ENCODE results near the gene SLN. TPM values are rescaled to one million over a fixed set of nuclear protein-coding genes. Genes with fewer than 3 reads are reported as not detected.

Gene SLN
- total RNA-seq, 4 donors from 2014 or later: 0.96 TPM; not detected in 3

DNA sequence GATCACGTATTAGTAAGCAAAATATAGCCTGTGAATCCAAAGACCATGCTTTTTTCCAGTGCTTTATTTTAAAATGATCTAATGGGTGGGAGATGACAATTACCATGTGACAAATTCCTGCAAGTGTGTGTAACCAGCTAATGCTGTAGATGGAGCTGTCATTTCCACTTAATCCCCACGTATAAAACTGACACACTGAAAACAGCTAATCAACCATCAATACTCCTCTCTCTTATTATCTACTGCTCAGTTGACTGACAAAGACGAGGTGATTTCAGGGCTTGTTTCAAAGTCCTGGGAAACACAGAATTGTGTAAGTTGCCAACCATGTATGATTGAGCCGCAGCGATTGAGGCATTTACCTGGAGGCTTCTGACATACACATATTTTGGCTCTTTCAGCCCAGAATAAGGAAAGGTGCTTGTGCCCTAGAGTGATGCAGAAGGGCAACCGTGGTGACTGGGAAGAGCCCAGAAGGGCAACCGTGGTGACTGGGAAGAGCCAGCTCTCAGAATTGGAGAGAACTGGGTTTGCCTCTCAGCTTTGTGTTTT is 9.7 kb downstream of the SLN start:
- WGBS, 2 donors (ENCODE audit: low coverage in 1 of 2): 67 to 77% methylated on average over 7 of the region's 7 CpGs
- no peak for DNase-seq
- intact Hi-C loops (cut with DNase I; ENCODE audit: low total_unique reads) (no loop called here), in situ Hi-C loops (cut with MboI; ENCODE audit: low pct_ligation_motif_present in 1 of 4, low pct_unique_long_range_greater_than_20kb in 1 of 4, low sequenced_read_pairs in 3 of 4) (no loop called here)
- H3K4me3 ChIP-seq: no peak overlapping the region
- H3K4me1 ChIP-seq: no peaks in the 10 kb centered on the region
- H3K9me3 ChIP-seq: no peaks in the 10 kb centered on the region
- TF ChIP-seq EP300 (IDR thresholded peaks at IDR 0.05; ENCODE audit: low read depth) (no peak), POLR2A (IDR thresholded peaks at IDR 0.05) (no peak), POLR2AphosphoS5 (IDR thresholded peaks at IDR 0.05) (no peak)
- TF ChIP-seq, protein P1, sequence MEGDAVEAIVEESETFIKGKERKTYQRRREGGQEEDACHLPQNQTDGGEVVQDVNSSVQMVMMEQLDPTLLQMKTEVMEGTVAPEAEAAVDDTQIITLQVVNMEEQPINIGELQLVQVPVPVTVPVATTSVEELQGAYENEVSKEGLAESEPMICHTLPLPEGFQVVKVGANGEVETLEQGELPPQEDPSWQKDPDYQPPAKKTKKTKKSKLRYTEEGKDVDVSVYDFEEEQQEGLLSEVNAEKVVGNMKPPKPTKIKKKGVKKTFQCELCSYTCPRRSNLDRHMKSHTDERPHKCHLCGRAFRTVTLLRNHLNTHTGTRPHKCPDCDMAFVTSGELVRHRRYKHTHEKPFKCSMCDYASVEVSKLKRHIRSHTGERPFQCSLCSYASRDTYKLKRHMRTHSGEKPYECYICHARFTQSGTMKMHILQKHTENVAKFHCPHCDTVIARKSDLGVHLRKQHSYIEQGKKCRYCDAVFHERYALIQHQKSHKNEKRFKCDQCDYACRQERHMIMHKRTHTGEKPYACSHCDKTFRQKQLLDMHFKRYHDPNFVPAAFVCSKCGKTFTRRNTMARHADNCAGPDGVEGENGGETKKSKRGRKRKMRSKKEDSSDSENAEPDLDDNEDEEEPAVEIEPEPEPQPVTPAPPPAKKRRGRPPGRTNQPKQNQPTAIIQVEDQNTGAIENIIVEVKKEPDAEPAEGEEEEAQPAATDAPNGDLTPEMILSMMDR (IDR thresholded peaks at IDR 0.05): no peak
- H3K27ac ChIP-seq: no peak overlapping the region
- no peaks in the 10 kb centered on the region for H3K36me3 ChIP-seq
- H3K27me3 ChIP-seq: peaks cover 5% of the 10 kb centered on the region

DNA sequence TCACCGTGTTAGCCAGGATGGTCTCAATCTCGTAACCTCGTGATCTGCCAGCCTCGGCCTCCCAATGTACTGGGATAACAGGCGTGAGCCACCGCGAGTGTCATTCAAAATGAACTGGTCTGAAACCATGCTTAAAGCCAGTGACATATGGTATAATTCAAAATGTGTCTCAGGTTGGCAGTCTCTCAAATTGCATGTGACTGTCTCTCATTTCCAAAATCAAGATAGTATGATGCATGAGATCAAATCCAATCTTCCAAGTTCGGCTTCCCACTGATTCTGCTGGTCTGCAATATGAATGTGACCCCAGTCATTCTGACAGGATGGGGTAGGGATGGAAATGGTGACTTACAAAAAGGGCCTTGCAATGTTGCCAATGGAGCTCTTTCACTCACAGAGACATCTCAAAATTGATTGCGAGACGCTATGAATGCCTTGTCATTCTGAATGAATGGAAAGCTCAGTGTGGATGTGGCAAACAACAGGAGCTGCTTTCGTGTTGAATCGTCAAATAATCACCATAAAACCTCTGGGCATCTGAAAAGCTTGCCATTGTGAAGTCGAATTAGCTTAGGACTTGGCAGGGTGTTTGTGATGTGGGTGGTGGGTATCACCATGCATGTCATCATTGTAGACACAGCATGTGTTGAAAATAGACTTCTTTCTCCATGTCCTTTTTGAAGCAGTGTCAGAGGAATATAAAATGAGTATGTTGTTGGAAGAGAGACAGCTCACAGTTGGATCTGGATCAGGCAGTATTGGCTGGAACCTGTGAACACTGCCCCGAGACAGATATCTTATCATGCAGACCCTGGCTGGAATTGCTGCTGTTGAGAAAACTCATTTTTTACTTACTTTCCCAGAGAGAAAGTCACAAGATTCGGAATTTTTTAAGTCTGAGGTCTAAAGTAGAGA is 12.2 kb downstream of the SLN start:
- Histone ChIP-seq H3K4me3 (no peak overlapping the region), H3K9me3 (no peaks in the 10 kb centered on the region), H3K36me3 (no peaks in the 10 kb centered on the region), H3K27me3 (peaks cover 5% of the 10 kb centered on the region), H3K4me1 (no peaks in the 10 kb centered on the region), H3K27ac (no peak overlapping the region)
- intact Hi-C loops (cut with DNase I; ENCODE audit: low total_unique reads) (no loop called here), in situ Hi-C loops (cut with MboI; ENCODE audit: low pct_ligation_motif_present in 1 of 4, low pct_unique_long_range_greater_than_20kb in 1 of 4, low sequenced_read_pairs in 3 of 4) (loop anchor here in 3 of 4 donors (10.0 to 25.0 kb wide), 2 partner anchors 112 to 145 kb away; partner anchors contain the start of gene ELMOD1 (in 2 of the 3))
- no peak for DNase-seq
- 77 to 80% methylated on average over 12 to 15 of the region's 15 CpGs for WGBS, 2 donors (ENCODE audit: low coverage in 1 of 2)
- TF ChIP-seq, protein P1 (IDR thresholded peaks at IDR 0.05): no peak
- TF ChIP-seq POLR2A (IDR thresholded peaks at IDR 0.05): no peak
- TF ChIP-seq EP300 (IDR thresholded peaks at IDR 0.05; ENCODE audit: low read depth): no peak
- TF ChIP-seq POLR2AphosphoS5 (IDR thresholded peaks at IDR 0.05): no peak

DNA sequence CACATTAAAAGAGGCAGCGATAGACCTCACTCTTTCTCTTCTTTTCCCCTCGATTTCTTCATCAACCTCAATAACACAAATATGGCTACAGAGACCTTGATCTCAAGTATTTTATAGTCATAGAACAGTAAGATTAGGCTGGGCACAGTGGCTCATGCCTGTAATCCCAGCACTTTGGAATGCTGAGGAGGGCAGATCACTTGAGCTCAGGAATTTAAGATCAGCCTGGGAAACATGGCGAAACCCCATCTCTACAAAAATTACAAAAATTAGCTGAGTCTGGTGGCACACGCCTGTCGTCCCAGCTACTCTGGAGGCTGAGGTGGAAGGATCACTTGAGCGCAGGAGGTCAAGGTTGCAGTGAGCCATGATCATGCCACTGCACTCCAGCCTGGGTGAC is 14.6 kb downstream of the SLN start:
- Histone ChIP-seq H3K4me1 (no peaks in the 10 kb centered on the region), H3K4me3 (no peak overlapping the region), H3K27ac (no peak overlapping the region), H3K9me3 (no peaks in the 10 kb centered on the region), H3K36me3 (no peaks in the 10 kb centered on the region), H3K27me3 (peaks cover 13% of the 10 kb centered on the region)
- intact Hi-C loops (cut with DNase I; ENCODE audit: low total_unique reads) (no loop called here), in situ Hi-C loops (cut with MboI; ENCODE audit: low pct_ligation_motif_present in 1 of 4, low pct_unique_long_range_greater_than_20kb in 1 of 4, low sequenced_read_pairs in 3 of 4) (loop anchor here in 3 of 4 donors (10.0 to 25.0 kb wide), 2 partner anchors 110 to 142 kb away; partner anchors contain the start of gene ELMOD1 (in 2 of the 3))
- no peak for TF ChIP-seq EP300 (IDR thresholded peaks at IDR 0.05; ENCODE audit: low read depth)
- TF ChIP-seq POLR2AphosphoS5 (IDR thresholded peaks at IDR 0.05): no peak
- DNase-seq: no peak
- WGBS, 2 donors (ENCODE audit: low coverage in 1 of 2): 73% methylated on average over 6 of the region's 6 CpGs

DNA sequence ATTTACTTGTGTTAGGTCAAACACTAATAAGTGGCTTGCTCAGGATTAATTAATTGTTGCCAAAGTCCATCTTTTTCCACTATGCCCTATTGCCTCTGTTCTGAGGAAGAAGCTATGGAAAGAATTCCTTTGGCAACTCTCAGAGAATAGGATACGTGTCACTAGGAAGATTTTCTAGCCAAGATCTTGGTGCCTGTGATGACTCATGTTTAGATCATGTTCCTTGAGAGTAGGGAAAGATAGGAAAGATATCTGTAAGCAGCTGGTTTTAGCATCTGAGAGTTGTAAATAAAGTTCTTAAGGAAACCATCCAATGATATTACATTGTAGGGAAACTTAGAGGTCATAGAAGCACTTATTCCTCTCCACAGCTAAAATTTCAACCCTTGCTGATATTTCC is 15.7 kb downstream of the SLN start:
- no peaks in the 10 kb centered on the region for H3K36me3 ChIP-seq
- in situ Hi-C loops (cut with MboI; ENCODE audit: low pct_ligation_motif_present in 1 of 4, low pct_unique_long_range_greater_than_20kb in 1 of 4, low sequenced_read_pairs in 3 of 4): loop anchor here in 3 of 4 donors (10.0 to 25.0 kb wide), 2 partner anchors 109 to 141 kb away; partner anchors contain the start of gene ELMOD1 (in 2 of the 3)
- 18 to 20% methylated on average over 1 of the region's 1 CpG for WGBS, 2 donors (ENCODE audit: low coverage in 1 of 2)

More for the DNA sequence above, 15.7 kb downstream of the SLN start:
- no peak for DNase-seq
- intact Hi-C loops (cut with DNase I; ENCODE audit: low total_unique reads): no loop called here
- TF ChIP-seq POLR2AphosphoS5 (IDR thresholded peaks at IDR 0.05): no peak
- TF ChIP-seq, protein P1 (IDR thresholded peaks at IDR 0.05): no peak
- no peak for TF ChIP-seq EP300 (IDR thresholded peaks at IDR 0.05; ENCODE audit: low read depth)
- no peak for TF ChIP-seq POLR2A (IDR thresholded peaks at IDR 0.05)
- H3K27ac ChIP-seq: no peak overlapping the region
- no peak overlapping the region for H3K4me3 ChIP-seq
- no peaks in the 10 kb centered on the region for H3K9me3 ChIP-seq
- H3K4me1 ChIP-seq: no peaks in the 10 kb centered on the region
- H3K27me3 ChIP-seq: peaks cover 22% of the 10 kb centered on the region
